Coronary artery (tissue), 2 donors: ENCODE results near the gene SNAP23.

Experiments used
- DNase-seq: peaks from one replicate; pipeline ENCODE4 v3.0.0-alpha.2; 2017; ENCODE audit warnings: low spot score
- H3K27ac ChIP-seq, 2 donors: fragments of 200-600 bp; sonication (generic); one replicate each; pipeline ENCODE4 v1.5.1; 2016 to 2019
- H3K4me3 ChIP-seq: fragments of 200-600 bp; sonication (generic); 2 replicates; pipeline ENCODE4 v1.5.1; 2016; ENCODE audit warnings: mild to moderate bottlenecking, moderate library complexity
- TF ChIP-seq, protein P1 (sequence below): fragments of 200-600 bp; sonication (generic); IDR thresholded peaks from one replicate; pipeline ENCODE4 v1.5.1; 2019; ENCODE audit warnings: antibody characterized with exemption

Gene SNAP23

DNA sequence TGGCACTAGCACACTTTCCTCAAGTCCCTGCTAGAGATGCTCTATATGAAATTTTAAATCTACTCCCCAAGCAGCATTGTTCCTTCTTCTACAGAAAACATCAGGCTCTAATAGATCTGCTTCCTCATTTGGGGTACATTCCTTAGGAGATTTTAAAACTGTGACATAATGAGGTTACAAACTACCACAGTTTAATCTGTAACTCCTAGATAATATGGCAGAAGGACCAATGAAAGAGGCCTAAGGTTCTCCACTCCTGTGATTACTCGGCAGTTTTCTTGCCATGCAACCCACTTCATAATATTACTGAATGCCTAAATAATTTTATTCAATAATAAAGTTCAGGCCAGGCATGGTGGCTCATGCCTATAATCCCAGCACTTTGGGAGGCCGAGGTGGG lies 20.6 kb upstream of the SNAP23 start:
- Histone ChIP-seq H3K27ac (no peak overlapping the region), H3K4me3 (no peak overlapping the region)
- no peak for DNase-seq
- TF ChIP-seq, protein P1, sequence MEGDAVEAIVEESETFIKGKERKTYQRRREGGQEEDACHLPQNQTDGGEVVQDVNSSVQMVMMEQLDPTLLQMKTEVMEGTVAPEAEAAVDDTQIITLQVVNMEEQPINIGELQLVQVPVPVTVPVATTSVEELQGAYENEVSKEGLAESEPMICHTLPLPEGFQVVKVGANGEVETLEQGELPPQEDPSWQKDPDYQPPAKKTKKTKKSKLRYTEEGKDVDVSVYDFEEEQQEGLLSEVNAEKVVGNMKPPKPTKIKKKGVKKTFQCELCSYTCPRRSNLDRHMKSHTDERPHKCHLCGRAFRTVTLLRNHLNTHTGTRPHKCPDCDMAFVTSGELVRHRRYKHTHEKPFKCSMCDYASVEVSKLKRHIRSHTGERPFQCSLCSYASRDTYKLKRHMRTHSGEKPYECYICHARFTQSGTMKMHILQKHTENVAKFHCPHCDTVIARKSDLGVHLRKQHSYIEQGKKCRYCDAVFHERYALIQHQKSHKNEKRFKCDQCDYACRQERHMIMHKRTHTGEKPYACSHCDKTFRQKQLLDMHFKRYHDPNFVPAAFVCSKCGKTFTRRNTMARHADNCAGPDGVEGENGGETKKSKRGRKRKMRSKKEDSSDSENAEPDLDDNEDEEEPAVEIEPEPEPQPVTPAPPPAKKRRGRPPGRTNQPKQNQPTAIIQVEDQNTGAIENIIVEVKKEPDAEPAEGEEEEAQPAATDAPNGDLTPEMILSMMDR, result no peak

DNA sequence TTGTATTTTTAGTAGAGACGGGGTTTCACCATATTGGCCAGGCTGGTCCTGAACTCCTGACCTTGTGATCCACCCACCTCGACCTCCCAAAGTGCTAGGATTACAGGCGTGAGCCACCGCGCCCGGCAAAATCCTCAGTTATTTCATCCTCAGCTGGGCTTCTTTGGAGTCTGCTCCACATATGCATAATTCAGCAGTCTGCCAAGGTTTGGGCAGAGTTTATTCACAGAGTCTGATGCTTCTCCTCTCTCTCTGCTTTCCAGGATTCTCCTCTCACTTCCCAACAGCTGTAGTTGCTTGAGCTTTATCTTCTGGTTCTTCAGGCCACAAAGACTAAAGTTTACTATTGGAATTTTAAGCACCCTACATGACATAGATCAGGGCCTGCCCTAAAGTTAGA lies 12.7 kb upstream of the SNAP23 start:
- Histone ChIP-seq H3K27ac (no peak overlapping the region), H3K4me3 (no peak overlapping the region)
- TF ChIP-seq, protein P1, result no peak
- no peak for DNase-seq

DNA sequence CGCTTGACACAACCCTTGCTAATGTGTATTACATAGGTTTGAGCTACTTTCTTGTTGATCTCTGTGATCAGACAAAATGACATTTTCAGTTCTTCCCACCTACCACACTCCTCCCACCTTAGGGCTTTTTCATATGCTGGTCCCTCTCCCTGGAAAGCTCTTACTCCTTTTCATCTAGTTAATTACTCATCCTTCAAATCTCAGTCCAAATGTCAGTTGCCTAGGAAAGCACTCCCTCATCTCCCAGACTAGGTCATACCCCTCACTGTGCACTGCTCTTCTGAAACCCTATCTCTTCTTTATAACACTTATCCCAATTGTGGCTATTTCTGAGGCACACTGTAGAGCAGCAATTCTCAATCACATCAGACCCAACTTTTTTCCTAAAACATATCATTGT lies 11.8 kb upstream of the SNAP23 start:
- TF ChIP-seq, protein P1, result no peak
- Histone ChIP-seq H3K27ac (no peak overlapping the region), H3K4me3 (no peak overlapping the region)
- DNase-seq, result no peak

DNA sequence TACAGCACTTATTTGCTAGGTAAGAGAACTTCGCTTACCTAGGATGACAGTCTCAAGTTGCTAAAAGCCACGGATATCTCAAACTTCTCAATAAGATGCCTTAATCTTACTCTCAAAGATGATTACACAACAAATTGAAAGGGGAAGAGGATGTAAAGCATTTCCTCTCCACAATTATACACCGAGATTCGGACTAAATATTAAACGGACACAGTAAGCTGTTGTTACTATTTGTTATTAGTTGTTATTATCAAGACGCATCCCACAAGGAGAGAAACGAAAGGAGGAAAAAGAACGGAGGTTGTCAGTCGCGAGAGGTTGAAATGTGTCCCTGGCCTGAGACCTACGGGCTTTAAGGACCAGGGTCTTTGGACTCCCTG lies 5.2 kb upstream of the SNAP23 start:
- DNase-seq, result no peak
- H3K4me3 ChIP-seq, result peak overlapping the region; percentile 99
- TF ChIP-seq, protein P1, result no peak
- peak overlapping the region; percentile 90 to 96 for H3K27ac ChIP-seq

DNA sequence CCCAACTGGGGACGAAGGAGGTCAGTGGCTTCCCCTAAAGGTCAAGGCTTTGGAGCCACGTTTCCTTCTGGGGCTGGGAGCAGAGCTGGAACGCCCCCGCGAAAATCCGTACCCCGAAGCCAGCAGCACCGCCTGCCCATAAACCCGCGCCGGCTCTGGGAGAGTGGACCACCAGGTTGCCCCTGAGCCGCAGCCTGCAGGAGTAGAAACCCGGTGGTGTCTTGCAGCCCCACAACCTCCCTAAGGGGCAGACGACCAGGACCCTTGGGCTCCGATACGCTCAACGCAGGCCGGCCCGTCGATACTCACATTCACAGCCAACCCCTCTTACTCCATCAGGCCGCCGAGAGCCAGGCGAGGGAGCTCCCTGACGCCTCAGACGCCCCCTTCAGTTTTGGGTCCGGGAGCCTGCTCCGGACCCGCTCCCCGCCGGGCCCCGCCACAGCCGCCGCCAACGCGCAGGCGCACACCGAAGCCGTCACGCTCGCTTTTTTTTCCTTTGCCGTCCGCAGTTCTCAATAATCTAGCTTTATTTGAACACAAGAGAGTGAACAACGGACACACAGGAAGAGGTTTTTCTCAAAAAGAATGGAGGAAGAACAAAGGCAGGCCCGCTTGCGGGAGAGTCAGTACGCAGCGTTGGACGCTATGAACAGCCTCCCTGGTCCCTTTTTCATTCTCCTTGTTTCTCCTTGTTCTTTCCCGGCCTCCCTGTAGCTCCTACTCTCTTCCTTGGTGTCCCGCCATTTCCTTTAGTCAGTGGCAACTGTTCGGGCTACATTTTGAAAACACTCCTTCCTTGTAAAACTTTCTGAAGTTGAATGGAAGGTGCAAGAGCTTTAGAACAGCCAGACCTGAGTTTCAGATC lies 4.5 kb upstream of the SNAP23 start, which contains the start of gene ZNF106:
ZNF106 (minus strand) TSS at position 471 of the 868 bp plus-strand sequence. CDS start 18,852 bp downstream, outside the sequence.
- TF ChIP-seq, protein P1, result no peak
- DNase-seq, result peak; percentile 90

DNA sequence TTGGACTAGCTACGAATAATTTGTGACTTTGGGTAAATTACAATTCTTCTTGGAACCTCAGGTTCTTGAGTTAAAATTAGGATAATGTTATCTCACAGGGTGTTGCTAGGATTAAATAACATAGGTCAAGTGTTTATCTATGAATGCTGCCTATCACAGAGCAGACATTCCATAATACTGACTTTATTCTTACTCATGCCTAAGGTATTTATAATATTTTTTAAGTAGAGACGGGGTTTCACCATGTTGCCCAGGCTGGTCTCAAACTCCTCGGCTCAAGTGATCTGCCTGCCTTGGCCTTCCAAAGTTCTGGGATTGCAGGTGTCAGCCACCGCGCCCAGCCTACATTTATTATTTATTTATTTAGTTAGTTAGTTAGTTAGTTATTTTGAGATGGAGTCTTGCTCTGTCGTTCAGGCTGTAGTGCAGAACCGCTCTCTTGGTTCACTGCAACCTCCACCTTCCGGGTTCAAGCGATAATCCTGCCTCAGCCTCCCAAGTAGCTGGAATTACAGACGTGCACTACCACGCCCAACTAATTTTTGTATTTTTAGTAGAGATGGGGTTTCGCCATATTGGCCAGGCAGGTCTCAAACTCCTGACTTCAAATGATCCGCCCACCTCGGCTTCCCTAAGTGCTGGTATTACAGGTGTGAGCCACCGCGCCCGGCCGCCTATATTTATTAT lies 3.8 kb upstream of the SNAP23 start:
- Histone ChIP-seq H3K27ac (peak overlapping the region; percentile 90 to 96), H3K4me3 (peak overlapping the region; percentile 99)
- TF ChIP-seq, protein P1, result no peak
- no peak for DNase-seq

More for the DNA sequence above, 4.5 kb upstream of the SNAP23 start, which contains the start of gene ZNF106:
- Histone ChIP-seq H3K4me3 (peak within 1 kb of the TSS; percentile 99), H3K27ac (peak within 1 kb of the TSS; percentile 90 to 96)
